ENCODE measurements around the gene SBNO1. TPM values are rescaled to one million over a fixed set of nuclear protein-coding genes. Genes with fewer than 3 reads are reported as not detected.
A peak's percentile ranks its signal among the peaks of the same experiment; 100 is the strongest.

SBNO1 gene
- total and polyA plus RNA-seq, 8 donors, result 26.5 to 32.1 (median 28.8) TPM

GRCh38 chr12:123337070-123337469 is 27.6 kb downstream of the SBNO1 start:
- TF ChIP-seq CTCF (IDR thresholded peaks at IDR 0.05), result no peak
- Histone ChIP-seq H3K27ac (no peak overlapping the region), H3K4me3 (no peak overlapping the region), H3K9me3 (no peaks in the 10 kb centered on the region), H3K36me3 (peaks cover 0 to 91% of the 10 kb centered on the region in 2 donors), H3K27me3 (no peaks in the 10 kb centered on the region), H3K4me1 (no peaks in the 10 kb centered on the region)
- ATAC-seq (peak; percentile 29), DNase-seq (no peak)
- intact Hi-C loops (cut with DNase I), result no loop called here

- DNase-seq (no peak), ATAC-seq (no peak)
- no peak for TF ChIP-seq CTCF (IDR thresholded peaks at IDR 0.05)
- intact Hi-C loops (cut with DNase I), result no loop called here
- Histone ChIP-seq H3K4me1 (no peaks in the 10 kb centered on the region), H3K4me3 (no peak overlapping the region), H3K36me3 (peaks cover 0 to 95% of the 10 kb centered on the region in 2 donors), H3K9me3 (no peaks in the 10 kb centered on the region), H3K27ac (no peak overlapping the region), H3K27me3 (no peaks in the 10 kb centered on the region)
These were observed 28.1 kb downstream of the SBNO1 start for GRCh38 chr12:123336530-123336929.

GRCh38 chr12:123335490-123335889 is 29.2 kb downstream of the SBNO1 start:
- ATAC-seq (no peak), DNase-seq (no peak)
- Histone ChIP-seq H3K9me3 (no peaks in the 10 kb centered on the region), H3K4me1 (no peaks in the 10 kb centered on the region), H3K27ac (no peak overlapping the region), H3K36me3 (peaks cover 0 to 95% of the 10 kb centered on the region in 2 donors), H3K27me3 (no peaks in the 10 kb centered on the region), H3K4me3 (no peak overlapping the region)
- no peak for TF ChIP-seq CTCF (IDR thresholded peaks at IDR 0.05)
- intact Hi-C loops (cut with DNase I), result no loop called here

GRCh38 chr12:123329799-123330198 is 34.8 kb downstream of the SBNO1 start:
- no peak for TF ChIP-seq CTCF (IDR thresholded peaks at IDR 0.05)
- ATAC-seq (no peak), DNase-seq (no peak)
- intact Hi-C loops (cut with DNase I), result no loop called here
- no peaks in the 10 kb centered on the region for H3K27me3 ChIP-seq
- peaks cover 3 to 97% of the 10 kb centered on the region in 2 donors for H3K36me3 ChIP-seq
- no peak overlapping the region for H3K27ac ChIP-seq
- H3K9me3 ChIP-seq, result no peaks in the 10 kb centered on the region
- H3K4me1 ChIP-seq, result no peaks in the 10 kb centered on the region
- no peak overlapping the region for H3K4me3 ChIP-seq

- no peak overlapping the region for H3K27ac ChIP-seq
- H3K4me1 ChIP-seq, result no peaks in the 10 kb centered on the region
- TF ChIP-seq CTCF (IDR thresholded peaks at IDR 0.05), result no peak
- no peak overlapping the region for H3K4me3 ChIP-seq
- H3K36me3 ChIP-seq, result peaks cover 4 to 100% of the 10 kb centered on the region in 2 donors
- ATAC-seq, result no peak
- no peaks in the 10 kb centered on the region for H3K27me3 ChIP-seq
- DNase-seq, result no peak
- intact Hi-C loops (cut with DNase I), result no loop called here
- no peaks in the 10 kb centered on the region for H3K9me3 ChIP-seq
These were observed 44.8 kb downstream of the SBNO1 start for GRCh38 chr12:123319826-123320225.

Data from left lung (tissue), 10 donors.